LNCaP clone FGC (cell line): ENCODE measurements around the gene IL20RA.
A peak's percentile ranks its signal among the peaks of the same experiment; 100 is the strongest.

Experiments used
- DNase-seq: peaks from one replicate; pipeline ENCODE4 v3.0.0-alpha.2; 2011; ENCODE audit warnings: low read depth
- H3K4me3 ChIP-seq: 2 replicates; pipeline ENCODE4 v1.5.1; 2011; ENCODE audit warnings: mild to moderate bottlenecking, low read depth, low read length, control low read depth
- TF ChIP-seq, protein P1 (sequence below): IDR thresholded peaks from 2 replicates; pipeline ENCODE4 v1.5.1; 2012; ENCODE audit warnings: mild to moderate bottlenecking; ENCODE audit not compliant: control insufficient read depth, insufficient read depth; ENCODE audit errors: extremely low read depth

IL20RA gene

DNA sequence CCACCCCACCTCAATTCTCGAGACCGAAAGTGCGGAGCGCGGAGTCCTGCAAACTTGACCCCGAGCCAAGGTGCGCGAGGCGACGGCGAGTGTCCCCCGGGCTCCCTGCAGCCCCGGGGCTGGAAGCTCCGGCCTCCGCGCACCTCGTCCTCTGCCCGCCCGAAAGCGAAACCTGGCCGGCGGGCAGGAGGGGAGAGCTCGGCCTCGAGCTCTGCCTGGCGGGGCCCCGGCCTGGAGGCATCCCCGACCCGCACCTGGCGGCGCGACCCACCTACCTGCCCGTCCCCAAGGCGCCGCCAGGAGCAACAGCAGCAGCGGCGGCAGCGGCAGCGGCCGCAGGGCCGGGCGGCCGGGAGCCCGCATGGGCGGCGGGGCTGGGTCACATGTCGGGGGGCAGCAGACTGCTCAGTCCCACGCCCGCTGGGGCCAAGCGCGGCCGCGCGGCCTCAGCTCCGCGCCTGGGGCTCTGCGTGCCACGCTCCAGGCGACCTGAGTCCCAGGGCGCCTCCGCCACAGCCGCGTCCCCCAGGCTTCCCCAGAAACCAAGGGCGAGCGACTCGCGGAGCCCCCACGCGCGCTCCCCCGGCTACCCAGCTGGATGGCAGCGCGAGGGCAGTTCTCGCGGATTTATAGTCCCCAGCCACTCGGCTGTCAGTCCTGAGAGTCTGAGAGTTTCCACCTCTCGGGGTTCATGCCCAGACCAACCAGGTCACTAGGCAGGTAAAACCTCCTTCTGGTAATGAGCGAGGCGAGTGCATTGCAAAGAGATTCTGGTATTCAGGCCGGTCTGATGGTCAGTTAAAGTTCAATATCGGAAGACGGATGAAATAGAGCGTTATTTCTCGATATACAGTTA is at the start of gene IL20RA:
Gene IL20RA, minus strand, starts transcription at position 600 of the 856 bp plus-strand sequence. Its CDS starts 237 bp downstream, at position 363.
- TF ChIP-seq, protein P1, sequence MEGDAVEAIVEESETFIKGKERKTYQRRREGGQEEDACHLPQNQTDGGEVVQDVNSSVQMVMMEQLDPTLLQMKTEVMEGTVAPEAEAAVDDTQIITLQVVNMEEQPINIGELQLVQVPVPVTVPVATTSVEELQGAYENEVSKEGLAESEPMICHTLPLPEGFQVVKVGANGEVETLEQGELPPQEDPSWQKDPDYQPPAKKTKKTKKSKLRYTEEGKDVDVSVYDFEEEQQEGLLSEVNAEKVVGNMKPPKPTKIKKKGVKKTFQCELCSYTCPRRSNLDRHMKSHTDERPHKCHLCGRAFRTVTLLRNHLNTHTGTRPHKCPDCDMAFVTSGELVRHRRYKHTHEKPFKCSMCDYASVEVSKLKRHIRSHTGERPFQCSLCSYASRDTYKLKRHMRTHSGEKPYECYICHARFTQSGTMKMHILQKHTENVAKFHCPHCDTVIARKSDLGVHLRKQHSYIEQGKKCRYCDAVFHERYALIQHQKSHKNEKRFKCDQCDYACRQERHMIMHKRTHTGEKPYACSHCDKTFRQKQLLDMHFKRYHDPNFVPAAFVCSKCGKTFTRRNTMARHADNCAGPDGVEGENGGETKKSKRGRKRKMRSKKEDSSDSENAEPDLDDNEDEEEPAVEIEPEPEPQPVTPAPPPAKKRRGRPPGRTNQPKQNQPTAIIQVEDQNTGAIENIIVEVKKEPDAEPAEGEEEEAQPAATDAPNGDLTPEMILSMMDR, result no peak
- H3K4me3 ChIP-seq, result peak within 1 kb of the TSS; percentile 64
- DNase-seq, result no peak

DNA sequence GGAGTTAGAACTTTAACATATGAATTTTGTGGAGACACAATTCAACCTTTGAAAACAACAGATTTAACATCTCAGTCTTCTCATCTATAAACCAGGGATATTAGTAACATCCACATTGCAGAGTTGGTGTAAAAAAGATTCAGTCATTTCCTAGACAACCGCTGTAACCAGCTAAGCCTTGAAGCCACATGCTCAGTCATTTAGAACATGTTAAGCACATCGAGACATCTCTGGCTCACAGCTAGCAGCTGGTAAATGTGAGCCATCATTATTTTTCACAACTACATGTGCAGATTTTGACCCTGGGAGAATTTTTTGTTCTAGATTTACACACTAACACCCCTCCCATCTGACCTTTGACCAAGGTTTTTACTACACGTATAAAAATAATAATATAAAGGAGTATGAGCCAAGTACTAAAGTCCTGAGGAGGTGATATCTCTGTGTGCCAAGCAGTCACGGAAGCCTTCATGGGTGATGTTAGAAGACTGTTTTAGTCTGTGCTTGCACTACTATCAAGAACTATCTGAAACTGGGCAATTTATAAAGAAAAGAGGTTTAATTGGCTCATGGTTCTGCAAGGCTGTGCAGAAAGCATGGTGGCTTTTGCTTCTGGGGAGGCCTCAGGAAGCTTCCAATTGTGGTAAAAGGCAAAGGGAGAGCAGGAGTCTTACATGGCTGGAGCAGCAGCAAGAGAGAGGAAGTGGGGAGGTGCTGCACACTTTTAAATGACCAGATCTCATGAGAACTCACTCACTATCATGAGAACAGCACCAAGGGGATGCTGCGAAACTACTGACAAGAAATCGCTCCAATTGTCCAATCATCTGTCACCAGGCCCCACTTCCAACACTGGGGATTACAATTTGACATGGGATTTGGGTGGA is 48.7 kb upstream of the IL20RA start:
- no peak for DNase-seq
- TF ChIP-seq, protein P1, result no peak

DNA sequence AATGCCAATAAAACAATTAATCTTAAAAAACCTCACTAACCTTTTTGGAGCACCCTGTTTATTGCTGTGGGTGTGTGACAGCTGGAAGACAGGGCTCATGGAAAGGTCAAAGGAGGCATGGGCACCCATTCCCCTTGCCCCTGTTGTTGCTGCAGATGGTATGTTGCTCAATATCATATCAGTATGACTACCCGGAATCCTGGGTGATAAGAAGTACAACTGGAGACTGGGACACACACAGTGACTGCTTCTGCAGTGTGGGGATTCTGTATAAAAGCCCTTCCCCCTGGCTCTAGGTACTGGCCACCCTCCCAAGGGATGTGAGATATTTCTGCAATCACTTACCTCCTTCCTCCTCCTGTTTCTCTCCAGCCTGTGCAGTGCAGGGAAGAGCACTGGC is 47.3 kb upstream of the IL20RA start:
- DNase-seq, result no peak
- TF ChIP-seq, protein P1, result no peak
- H3K4me3 ChIP-seq, result no peak overlapping the region

More for the DNA sequence above, 48.7 kb upstream of the IL20RA start:
- no peak overlapping the region for H3K4me3 ChIP-seq

DNA sequence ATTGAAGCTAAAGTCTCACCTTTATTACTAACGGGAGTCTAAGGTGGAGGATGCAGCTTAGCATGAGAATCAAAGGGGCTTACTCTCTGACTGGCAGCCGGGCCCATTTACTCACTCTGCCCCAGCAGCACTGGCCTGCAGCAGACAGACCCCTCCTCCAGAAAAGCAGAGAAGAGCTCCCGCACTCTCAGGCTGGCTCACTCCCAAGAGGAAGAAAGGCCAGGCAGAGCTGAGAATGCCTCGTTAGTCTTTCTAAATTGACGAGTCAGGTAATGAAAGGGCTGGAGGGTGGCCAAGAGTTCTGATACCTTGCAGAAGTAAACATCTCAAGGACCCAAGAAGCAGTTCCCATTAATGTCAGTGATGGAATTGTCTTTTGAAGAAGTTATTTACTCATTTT is 44.5 kb upstream of the IL20RA start:
- TF ChIP-seq, protein P1, result no peak
- DNase-seq, result peak; percentile 19
- H3K4me3 ChIP-seq, result no peak overlapping the region

DNA sequence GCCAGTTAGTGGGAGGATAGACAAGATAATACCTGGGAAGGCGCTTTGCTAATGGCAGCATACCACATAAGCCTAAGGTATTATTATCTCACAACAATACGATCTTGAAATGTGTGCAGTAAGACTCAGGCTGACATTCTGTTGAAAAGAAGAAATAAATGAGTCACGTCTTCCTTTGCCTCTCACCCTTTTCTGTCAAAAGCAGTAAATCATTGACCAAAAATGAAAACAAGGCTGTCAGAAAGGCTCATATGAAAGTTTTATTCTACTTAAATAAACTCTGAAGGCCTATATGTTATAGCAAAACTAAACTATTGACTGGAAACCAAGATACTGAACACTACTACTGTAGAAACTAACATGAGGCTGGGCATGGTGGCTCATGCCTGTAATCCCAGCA is 43.1 kb upstream of the IL20RA start:
- H3K4me3 ChIP-seq, result no peak overlapping the region
- TF ChIP-seq, protein P1, result no peak
- DNase-seq, result no peak

DNA sequence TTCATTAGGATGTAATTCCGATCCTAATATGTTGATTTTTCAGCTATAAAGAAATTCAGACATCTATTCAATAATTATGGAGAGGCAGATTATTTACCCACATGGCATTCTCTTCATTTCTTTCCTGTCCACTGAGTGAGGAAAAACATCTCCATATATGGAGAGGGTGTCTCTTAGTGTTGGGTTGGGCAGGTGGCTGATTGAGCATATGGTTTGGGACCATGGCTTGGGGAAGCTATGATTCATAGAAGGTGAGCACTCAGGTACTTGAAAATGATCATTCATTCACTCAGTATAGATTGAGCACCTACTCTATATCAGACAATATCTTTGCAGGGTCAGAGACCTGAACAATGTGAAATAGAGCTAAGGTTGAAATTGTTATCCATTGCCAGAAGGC is 41.3 kb upstream of the IL20RA start:
- TF ChIP-seq, protein P1, result no peak
- H3K4me3 ChIP-seq, result no peak overlapping the region
- no peak for DNase-seq
